DOHH2 (cell line): ENCODE data around the gene AMZ2.

Experiments used
- EZH2phosphoT487 ChIP-seq: fragments of 200-600 bp; sonication (generic); IDR thresholded peaks from 2 replicates; pipeline ENCODE4 v1.6.1; 2017; ENCODE audit warnings: borderline replicate concordance, mild to moderate bottlenecking, antibody characterized with exemption, low read length, moderate library complexity, mixed read lengths
- TF ChIP-seq, protein P1 (sequence below): fragments of 200-600 bp; sonication (generic); IDR thresholded peaks from one replicate; pipeline ENCODE4 v1.5.1; 2014; ENCODE audit warnings: antibody characterized with exemption, mild to moderate bottlenecking, low read depth, low read length; ENCODE audit not compliant: poor library complexity, severe bottlenecking

DNA sequence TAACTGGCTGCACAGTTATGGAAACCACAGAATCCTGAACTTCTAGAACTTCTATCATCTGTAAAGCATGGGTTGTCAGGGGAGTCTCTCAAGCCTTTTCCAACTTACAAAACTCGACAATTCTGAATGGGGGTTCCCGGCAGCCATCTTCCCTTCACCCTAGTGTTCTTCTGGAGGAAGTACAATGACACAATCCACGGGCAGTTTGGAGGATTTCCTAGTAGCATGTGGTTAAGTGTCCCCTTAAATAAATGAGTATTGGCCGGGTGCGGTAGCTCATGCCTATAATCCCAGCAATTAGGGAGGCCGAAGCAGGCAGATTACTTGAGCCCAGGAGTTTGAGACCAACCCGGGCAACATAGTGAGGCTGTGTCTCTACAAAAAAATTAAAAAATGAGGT, 41.0 kb downstream of the AMZ2 start:
- TF ChIP-seq, protein P1, sequence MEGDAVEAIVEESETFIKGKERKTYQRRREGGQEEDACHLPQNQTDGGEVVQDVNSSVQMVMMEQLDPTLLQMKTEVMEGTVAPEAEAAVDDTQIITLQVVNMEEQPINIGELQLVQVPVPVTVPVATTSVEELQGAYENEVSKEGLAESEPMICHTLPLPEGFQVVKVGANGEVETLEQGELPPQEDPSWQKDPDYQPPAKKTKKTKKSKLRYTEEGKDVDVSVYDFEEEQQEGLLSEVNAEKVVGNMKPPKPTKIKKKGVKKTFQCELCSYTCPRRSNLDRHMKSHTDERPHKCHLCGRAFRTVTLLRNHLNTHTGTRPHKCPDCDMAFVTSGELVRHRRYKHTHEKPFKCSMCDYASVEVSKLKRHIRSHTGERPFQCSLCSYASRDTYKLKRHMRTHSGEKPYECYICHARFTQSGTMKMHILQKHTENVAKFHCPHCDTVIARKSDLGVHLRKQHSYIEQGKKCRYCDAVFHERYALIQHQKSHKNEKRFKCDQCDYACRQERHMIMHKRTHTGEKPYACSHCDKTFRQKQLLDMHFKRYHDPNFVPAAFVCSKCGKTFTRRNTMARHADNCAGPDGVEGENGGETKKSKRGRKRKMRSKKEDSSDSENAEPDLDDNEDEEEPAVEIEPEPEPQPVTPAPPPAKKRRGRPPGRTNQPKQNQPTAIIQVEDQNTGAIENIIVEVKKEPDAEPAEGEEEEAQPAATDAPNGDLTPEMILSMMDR: peak; percentile 39
- TF ChIP-seq EZH2phosphoT487: no peak
